Activated T-helper 2 cell treated with anti-CD3 and anti-CD28 coated beads, Interferon-gamma antibody, Interleukin-2, Interleukin-4, amounts not matched to agents 10 μg/mL and 5 μg/mL and 100 μg/mL, durations not matched to agents 14 hours and 24 hours and 36 hours (primary cell): ENCODE measurements around the gene FBN3. TPM values are rescaled to one million over a fixed set of nuclear protein-coding genes. Genes with fewer than 3 reads are reported as not detected.

Experiments used
- DNase-seq: peaks from one replicate; pipeline ENCODE4 v3.0.0; 2021; ENCODE audit warnings: low spot score
- H3K27ac Mint-ChIP-seq: one replicate; pipeline ENCODE4 v1.8.0; 2021; ENCODE audit warnings: mixed read lengths
- H3K27me3 Mint-ChIP-seq: one replicate; pipeline ENCODE4 v1.8.0; 2021; ENCODE audit warnings: low read depth, mixed read lengths
- H3K36me3 Mint-ChIP-seq: one replicate; pipeline ENCODE4 v1.8.0; 2021; ENCODE audit warnings: low read depth, mixed read lengths
- H3K4me1 Mint-ChIP-seq: one replicate; pipeline ENCODE4 v1.8.0; 2021; ENCODE audit warnings: low read depth, mixed read lengths
- H3K4me3 Mint-ChIP-seq: one replicate; pipeline ENCODE4 v1.8.0; 2021; ENCODE audit warnings: low read depth, mild to moderate bottlenecking, moderate library complexity, mixed read lengths
- H3K9me3 Mint-ChIP-seq: one replicate; pipeline ENCODE4 v1.8.0; 2021; ENCODE audit warnings: mixed read lengths
- intact Hi-C: fragments of 100-400 bp; cut with micrococcal nuclease; formaldehyde crosslinking; loops from one replicate; pipeline ENCODE4 v1.15.1; 2023
- total RNA-seq: library from RNA; stranded (reverse); gene quantifications from 2 replicates; pipeline ENCODE4 v1.2.3, GENCODE V29; 2022

The FBN3 gene
- total RNA-seq, 1 donor from 2014 or later: not detected

DNA sequence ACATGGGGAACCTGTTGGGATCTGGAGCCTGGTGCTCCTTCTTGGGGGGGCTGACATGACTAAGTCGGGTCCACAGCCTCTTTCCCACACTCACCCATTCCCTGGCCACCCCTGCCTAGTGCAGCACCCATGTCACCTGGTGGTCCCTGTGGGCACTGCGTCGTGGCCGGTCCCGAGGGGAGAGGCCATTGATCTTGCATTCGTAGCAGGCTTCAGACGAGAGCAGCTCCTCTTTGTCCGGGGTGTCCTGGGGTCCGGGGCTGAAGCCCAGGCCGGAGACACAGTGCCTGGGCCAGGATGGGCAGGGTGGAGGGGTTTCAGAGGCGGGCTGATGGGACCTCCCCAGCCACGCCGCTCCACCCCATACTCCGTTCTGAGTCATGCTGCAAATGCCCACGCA, 77.5 kb downstream of the FBN3 start:
- H3K4me1 Mint-ChIP-seq: no peaks in the 10 kb centered on the region
- peaks cover 3% of the 10 kb centered on the region for H3K36me3 Mint-ChIP-seq
- H3K27me3 Mint-ChIP-seq: no peaks in the 10 kb centered on the region
- intact Hi-C loops: no loop called here
- peaks cover 34% of the 10 kb centered on the region for H3K9me3 Mint-ChIP-seq
- H3K4me3 Mint-ChIP-seq: no peak overlapping the region
- no peak overlapping the region for H3K27ac Mint-ChIP-seq
- DNase-seq: no peak

DNA sequence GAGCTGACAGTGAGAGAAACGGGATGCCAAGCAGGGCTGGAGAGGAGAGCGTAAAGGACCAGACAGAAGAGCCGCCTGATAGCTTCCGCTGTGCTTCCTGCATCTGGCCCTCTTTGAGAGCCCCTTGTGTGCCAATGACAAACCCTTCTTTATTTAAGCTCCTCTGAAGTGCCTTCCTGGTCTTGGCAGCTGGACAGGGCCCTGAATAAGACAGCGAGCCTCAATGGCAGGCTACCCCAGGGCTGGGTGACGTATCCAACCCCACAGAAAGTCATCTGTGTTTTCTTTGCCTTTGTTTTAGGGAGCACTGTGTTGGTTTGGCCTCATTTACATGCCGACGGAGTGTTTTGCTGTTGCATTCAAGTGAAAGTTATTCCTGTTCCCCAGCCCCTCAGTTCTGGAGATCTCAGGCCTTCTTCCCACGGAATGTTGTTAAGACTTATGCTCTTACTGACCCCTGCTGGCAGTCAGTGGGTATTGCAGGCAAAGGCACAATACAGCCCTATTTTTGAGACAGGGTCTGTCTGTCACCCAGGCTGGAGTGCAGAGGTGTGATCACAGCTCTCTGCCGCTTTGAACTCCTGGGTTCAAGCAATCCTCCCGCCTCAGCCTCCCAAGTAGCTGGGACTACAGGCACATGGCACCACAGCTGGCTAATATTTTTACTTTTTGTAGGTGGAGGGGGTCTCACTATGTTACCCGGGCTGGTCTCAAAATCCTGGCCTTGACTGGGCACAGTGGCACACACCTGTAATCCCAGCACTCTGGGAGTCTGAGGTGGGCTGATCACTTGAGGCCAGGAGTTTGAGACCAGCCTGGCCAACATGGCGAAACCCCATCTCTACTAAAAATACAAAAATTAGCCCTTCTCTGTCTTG, 80.1 kb downstream of the FBN3 start:
- Mint-ChIP-seq H3K36me3 (peaks cover 3% of the 10 kb centered on the region), H3K4me3 (no peak overlapping the region), H3K4me1 (no peaks in the 10 kb centered on the region), H3K9me3 (peaks cover 27% of the 10 kb centered on the region), H3K27ac (no peak overlapping the region), H3K27me3 (no peaks in the 10 kb centered on the region)
- intact Hi-C loops: no loop called here
- no peak for DNase-seq

DNA sequence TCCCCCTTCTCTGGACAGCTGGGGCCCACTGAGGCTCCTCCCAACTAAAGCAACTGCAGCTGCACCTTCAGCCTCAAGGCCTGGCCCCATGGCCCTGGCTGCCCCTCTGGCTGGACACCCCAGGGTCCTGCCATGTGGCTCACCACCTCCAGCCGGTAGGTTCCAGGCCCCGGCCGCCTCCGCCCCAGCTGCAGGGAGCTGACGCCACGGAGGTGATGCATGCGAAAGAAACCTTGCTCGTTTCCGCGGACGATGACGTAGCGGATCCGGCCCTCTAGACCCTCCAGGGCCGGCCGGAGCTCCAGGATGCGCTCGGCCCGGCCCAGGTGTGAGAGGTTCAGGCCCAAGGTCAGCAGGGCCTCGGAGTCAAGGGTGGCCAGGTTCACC, 83.5 kb downstream of the FBN3 start:
- no peak overlapping the region for H3K27ac Mint-ChIP-seq
- intact Hi-C loops: no loop called here
- H3K9me3 Mint-ChIP-seq: peaks cover 19% of the 10 kb centered on the region
- H3K4me1 Mint-ChIP-seq: no peaks in the 10 kb centered on the region
- H3K36me3 Mint-ChIP-seq: peaks cover 3% of the 10 kb centered on the region
- no peaks in the 10 kb centered on the region for H3K27me3 Mint-ChIP-seq
- DNase-seq: no peak
- H3K4me3 Mint-ChIP-seq: no peak overlapping the region

DNA sequence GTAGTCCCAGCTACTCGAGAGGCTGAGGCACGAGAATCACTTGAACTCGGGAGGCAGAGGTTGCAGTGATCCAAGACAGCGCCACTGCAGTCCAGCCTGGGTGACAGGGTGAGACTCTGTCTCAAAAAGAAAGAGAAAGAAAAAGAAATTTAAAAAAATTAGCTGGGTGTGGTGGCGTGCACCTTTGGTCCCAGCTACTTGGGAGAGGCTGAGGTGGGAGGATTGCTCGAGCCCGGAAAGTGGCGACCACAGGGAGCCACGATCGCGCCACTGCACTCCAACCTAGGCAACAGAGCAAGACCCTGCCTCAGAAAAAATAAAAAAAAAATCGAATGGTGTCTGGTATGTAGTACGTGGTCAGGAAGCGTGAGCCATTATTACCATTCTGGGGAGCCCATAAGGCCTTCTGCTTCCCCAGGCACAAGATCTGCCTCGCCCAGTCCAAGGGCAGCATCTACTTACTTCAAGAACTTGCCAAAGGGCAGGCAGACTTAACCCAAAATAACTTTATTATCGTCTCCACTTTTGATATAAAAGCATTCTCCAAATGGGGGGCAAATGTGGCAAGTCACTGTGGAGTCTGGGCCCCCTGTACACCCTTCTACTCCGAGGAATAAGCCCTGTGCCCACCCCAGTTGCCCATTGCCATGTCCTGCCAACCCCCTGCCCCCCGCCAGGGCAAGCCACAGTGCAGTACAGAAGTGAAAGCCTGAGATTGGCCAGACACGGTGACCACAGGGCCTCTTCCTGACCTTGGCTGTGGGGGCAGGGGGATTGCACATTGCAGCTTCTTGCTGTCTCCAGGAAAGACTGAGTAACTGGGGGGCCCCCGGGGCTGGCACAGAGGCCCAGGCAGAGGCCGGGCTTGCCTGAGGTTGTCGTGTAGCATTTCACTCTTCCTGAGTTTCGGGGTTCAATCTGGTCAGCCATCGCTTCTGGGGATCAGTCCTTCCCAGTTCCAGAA, 84.2 kb downstream of the FBN3 start:
- H3K27ac Mint-ChIP-seq: no peak overlapping the region
- H3K4me1 Mint-ChIP-seq: no peaks in the 10 kb centered on the region
- no peaks in the 10 kb centered on the region for H3K27me3 Mint-ChIP-seq

DNA sequence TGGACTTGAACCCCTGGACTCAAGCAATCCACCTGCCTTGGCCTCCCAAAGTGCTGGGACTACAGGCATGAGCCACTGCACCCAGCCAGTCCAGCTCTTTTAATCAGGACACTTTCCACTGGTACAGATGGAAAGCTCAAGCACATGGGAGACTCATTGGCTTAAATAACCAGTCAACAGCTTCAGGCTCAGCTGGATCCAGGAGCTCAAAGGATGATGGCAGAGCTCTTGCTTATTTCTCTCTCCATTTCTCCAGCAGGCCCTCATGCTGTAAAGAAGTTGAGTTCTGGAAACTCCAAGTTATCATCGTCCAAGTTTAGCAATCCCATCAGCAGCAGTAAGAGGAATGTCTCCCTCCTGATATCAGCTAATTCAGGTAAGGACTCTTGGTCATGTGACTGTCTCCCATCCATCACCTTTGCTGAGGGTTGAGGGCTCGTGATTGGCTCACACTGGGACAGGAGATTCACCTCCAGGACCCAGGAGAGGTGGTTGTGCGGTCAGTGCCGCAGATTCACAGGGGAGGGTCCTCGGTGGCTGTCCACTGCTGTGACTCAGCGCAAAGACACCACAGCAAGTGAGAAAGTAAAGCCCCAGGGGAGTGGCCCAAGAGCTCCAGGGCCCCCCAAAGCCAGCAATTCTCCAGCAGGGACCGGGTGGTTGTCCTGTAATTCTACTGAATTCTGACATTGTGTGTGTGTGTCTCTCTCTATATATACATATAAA, 91.7 kb downstream of the FBN3 start:
- H3K4me1 Mint-ChIP-seq: peaks cover 1% of the 10 kb centered on the region
- intact Hi-C loops: no loop called here

More for the DNA sequence above, 84.2 kb downstream of the FBN3 start:
- Mint-ChIP-seq H3K4me3 (no peak overlapping the region), H3K36me3 (peaks cover 3% of the 10 kb centered on the region), H3K9me3 (peaks cover 15% of the 10 kb centered on the region)
- intact Hi-C loops: no loop called here
- DNase-seq: no peak

DNA sequence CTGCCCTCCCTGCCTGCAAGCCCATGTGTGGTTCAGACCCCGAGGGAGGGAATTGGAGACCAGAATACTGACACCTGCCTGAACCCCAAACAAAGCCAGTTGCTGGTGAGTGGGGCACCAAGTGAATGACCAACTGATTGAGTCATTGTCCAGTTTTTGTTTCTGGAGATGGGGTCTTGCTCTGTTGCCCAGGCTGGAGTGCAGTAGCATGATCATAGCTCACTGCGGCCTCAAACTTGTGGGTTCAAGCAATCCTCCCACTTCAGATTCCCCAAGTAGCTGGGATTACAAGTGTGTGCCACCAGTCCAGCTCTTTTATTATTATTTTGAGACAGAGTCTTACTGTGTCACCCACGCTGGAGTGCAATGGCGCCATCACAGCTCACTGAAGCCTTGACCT, 92.9 kb downstream of the FBN3 start:
- peaks cover 7% of the 10 kb centered on the region for H3K4me1 Mint-ChIP-seq
- H3K4me3 Mint-ChIP-seq: no peak overlapping the region
- intact Hi-C loops: no loop called here
- DNase-seq: no peak
- no peaks in the 10 kb centered on the region for H3K9me3 Mint-ChIP-seq
- no peaks in the 10 kb centered on the region for H3K27me3 Mint-ChIP-seq
- no peak overlapping the region for H3K27ac Mint-ChIP-seq
- no peaks in the 10 kb centered on the region for H3K36me3 Mint-ChIP-seq

More for the DNA sequence above, 91.7 kb downstream of the FBN3 start:
- H3K27me3 Mint-ChIP-seq: no peaks in the 10 kb centered on the region
- no peak for DNase-seq
- H3K36me3 Mint-ChIP-seq: no peaks in the 10 kb centered on the region
- no peaks in the 10 kb centered on the region for H3K9me3 Mint-ChIP-seq
- no peak overlapping the region for H3K4me3 Mint-ChIP-seq
- no peak overlapping the region for H3K27ac Mint-ChIP-seq

DNA sequence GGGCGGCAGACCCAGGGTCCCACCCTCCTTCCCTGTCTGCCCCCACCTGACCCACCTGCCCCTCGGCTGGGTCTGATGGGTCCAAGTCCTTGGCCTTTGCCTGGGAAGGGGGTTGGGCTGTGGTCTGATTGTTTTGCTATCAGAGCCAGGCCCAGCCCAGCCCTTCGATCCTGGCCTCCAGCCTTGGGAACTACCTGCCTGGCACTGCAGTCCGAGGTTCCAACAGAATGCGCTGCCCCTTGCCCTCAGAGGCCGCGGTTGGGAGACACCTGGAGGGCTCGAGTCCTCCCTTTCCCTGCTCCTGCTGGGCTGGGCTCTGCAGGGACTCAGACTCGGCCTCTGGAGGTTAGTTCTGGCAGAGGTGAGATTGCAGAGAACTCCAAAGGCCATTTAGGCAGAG, 95.2 kb downstream of the FBN3 start:
- Mint-ChIP-seq H3K4me3 (no peak overlapping the region), H3K9me3 (no peaks in the 10 kb centered on the region), H3K27me3 (no peaks in the 10 kb centered on the region), H3K4me1 (peaks cover 8% of the 10 kb centered on the region), H3K36me3 (no peaks in the 10 kb centered on the region), H3K27ac (no peak overlapping the region)
- DNase-seq: no peak
- intact Hi-C loops: loop anchor here (5.0 kb wide), 1 partner anchor 388 kb away; the partner anchor contains the start of gene HNRNPM

DNA sequence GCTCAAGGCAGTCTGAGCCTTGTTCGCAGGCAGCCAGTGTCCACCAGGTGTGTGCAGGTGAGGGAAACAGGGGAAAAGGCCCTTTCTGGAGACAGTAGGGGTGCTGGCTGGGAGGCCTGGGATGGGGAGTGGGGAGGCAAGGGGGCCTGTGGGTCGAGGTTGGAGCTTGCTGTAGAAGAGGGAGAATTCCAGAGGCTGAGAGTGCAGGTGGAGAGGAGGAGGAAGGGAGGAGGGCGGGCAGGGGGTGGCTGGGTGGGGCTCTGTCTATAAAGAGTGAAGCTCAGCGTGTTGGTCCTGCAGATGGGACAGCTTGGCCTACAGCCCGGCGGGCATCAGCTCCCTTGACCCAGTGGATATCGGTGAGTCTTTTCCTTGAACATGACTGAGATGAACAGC, 96.9 kb downstream of the FBN3 start, which contains the start of gene CCL25:
CCL25 (plus strand) TSS at position 297 of the 396 bp plus-strand sequence. CDS start 290 bp downstream, outside the sequence.
- H3K4me3 Mint-ChIP-seq: no peak within 1 kb of the TSS
- H3K27me3 Mint-ChIP-seq: no peaks in the 10 kb centered on the region
- no peak for DNase-seq
- no peak within 1 kb of the TSS for H3K27ac Mint-ChIP-seq
- H3K9me3 Mint-ChIP-seq: no peaks in the 10 kb centered on the region
- intact Hi-C loops: loop anchor here (5.0 kb wide), 1 partner anchor 390 kb away; the partner anchor contains the start of gene HNRNPM
- H3K36me3 Mint-ChIP-seq: no peaks in the 10 kb centered on the region
- H3K4me1 Mint-ChIP-seq: peaks cover 8% of the 10 kb centered on the region

DNA sequence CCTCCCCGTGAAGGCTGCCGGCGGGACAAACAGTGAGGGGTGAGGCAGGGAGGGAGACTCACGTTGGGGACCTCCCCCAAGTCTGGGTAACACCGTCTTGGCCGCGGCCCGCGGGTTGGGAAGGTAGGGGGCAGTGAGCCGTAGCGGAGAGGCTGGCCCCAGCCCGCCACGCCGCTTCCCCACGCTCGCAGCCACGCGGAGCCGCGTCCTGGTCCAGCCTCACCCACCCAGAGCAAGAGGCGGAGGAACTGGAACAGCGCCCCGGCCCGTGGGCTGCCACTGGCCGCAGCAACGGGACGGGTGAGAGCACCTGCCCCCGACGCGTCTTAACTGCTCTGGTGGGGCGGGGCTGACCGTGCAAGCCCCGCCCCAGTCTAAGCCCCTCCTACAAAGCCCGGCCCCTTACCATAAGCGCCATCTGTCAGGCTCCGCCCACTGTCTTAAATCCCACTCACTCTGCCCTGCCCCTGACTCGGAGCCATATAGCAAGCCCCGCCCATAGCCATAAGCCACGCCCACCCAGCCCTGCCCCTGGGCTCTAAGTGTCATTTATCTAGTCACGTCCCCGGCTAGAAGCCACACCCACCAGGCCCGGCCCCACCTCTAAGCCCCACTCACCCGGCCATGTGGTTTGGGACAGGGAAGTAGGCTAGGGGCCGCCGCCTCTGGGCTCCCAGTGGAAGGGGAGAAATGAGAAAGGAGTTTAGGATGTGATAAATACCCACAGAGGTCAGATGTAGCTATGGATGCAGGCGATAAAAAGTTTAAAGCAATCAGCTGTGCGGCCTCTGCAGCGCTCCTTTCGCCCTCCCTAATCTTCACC, 98.9 kb downstream of the FBN3 start:
- no peak overlapping the region for H3K27ac Mint-ChIP-seq
- H3K36me3 Mint-ChIP-seq: no peaks in the 10 kb centered on the region
- intact Hi-C loops: loop anchor here (5.0 kb wide), 1 partner anchor 392 kb away; the partner anchor contains the start of gene HNRNPM
- peaks cover 11% of the 10 kb centered on the region for H3K4me1 Mint-ChIP-seq
- H3K27me3 Mint-ChIP-seq: no peaks in the 10 kb centered on the region
- peak; percentile 73 for DNase-seq
- H3K9me3 Mint-ChIP-seq: no peaks in the 10 kb centered on the region
- peak overlapping the region; percentile 37 for H3K4me3 Mint-ChIP-seq

DNA sequence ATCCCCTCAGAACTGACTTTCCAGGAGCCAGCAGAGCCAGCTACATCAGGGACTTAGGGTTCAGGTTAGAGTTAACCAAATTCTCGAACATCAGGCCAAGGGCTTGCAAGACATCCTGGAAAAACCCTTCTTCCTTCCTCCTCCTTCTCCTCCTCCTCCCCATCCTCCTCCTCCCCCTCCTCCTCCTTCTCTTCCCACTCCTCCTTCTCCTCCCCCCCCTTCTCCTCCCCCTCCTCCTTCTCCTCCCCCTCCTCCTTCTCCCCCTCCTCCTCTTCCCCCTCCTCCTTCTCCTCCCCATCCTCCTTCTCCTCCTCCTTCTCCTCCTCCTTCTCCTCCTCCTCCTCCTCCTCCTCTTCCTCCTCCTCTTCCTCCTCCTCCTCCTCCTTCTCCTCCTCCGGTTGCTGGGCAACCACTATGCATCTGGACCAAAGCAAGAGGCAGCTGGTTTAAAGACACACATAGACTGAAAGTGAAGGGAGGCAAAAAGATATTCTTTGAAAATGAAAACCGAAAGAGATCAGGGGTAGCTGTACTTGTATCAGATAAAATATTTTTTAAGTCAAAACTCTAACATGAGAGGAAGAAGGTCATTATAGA, 102.7 kb downstream of the FBN3 start:
- intact Hi-C loops: no loop called here
- Mint-ChIP-seq H3K4me1 (peaks cover 4% of the 10 kb centered on the region), H3K27ac (no peak overlapping the region), H3K9me3 (no peaks in the 10 kb centered on the region), H3K36me3 (no peaks in the 10 kb centered on the region), H3K27me3 (no peaks in the 10 kb centered on the region), H3K4me3 (no peak overlapping the region)
- DNase-seq: no peak

DNA sequence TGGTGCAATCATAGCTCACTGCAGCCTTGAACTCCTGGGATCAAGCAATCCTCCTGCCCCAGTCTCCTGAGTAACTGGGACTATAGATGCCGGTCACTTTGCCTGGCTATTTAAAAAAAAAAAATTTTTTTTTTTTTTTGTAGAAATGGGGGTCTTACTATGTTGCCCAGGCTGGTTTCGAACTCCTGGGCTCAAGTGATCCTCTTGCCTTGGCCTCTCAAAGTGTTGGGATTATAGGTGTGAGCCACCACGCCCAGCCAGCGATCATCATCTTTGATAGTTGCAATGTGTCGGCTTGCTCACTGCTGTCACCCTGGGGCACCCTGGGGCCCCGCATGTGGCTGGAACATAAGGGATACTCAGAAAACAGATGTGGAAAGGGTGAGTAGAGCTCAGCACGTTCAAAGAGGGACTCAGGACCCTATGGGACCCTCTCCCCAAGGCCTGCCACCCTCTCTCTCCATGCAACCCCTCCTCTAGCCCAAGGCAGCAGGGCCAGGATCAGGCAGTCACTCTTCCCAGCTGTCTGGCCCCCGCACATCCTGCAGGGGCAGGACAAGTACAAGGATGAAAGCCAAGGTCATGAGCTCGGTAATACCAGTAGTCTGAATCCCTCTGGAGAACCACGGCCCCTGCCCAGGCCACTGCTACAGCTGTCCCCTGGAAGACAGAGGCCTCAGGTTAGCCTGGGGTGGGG, 103.4 kb downstream of the FBN3 start:
- intact Hi-C loops: no loop called here
- Mint-ChIP-seq H3K9me3 (no peaks in the 10 kb centered on the region), H3K4me3 (no peak overlapping the region), H3K27ac (no peak overlapping the region), H3K4me1 (peaks cover 4% of the 10 kb centered on the region), H3K27me3 (no peaks in the 10 kb centered on the region), H3K36me3 (no peaks in the 10 kb centered on the region)
- DNase-seq: no peak
